Stimulated activated CD4-positive, alpha-beta T cell treated with anti-CD3 and anti-CD28 coated beads, Interleukin-1b, Interleukin-23, amount 100 ng/mL, for 48 hours (primary cell): ENCODE measurements around the gene OST4.
"Not testable (repeated sequence)": the region's sequence is repeated elsewhere in the genome, so short reads cannot be mapped to it uniquely, and the experiment has no call there.

Experiments
- DNase-seq: peaks from one replicate; pipeline ENCODE4 v3.0.0-alpha.2; 2020

The OST4 gene

GRCh38 chr2:27078267-27079194, 7.1 kb upstream of the OST4 start, which contains the start of gene EMILIN1:
Gene EMILIN1, plus strand, starts transcription at chr2:27078615. Its CDS starts 451 bp downstream, at chr2:27079066.
- no peak for DNase-seq

GRCh38 chr2:27077231-27077630, 5.8 kb upstream of the OST4 start:
- no peak for DNase-seq

GRCh38 chr2:27076323-27076722, 4.9 kb upstream of the OST4 start:
- DNase-seq: no peak

- not testable (repeated sequence) for DNase-seq
Measured at GRCh38 chr2:27075566-27075871, 4.1 kb upstream of the OST4 start.

- DNase-seq: no peak
Measured at GRCh38 chr2:27074738-27075565, 3.5 kb upstream of the OST4 start.

- DNase-seq: no peak
Measured at GRCh38 chr2:27073782-27074181, 2.3 kb upstream of the OST4 start.

GRCh38 chr2:27072920-27073319, 1.5 kb upstream of the OST4 start:
- no peak for DNase-seq

GRCh38 chr2:27071990-27072830, 756 bp upstream of the OST4 start:
- no peak for DNase-seq

GRCh38 chr2:27070653-27071276, 689 bp downstream of the OST4 start:
- no peak for DNase-seq

- DNase-seq: no peak
Measured at GRCh38 chr2:27069961-27070618, 1.4 kb downstream of the OST4 start.

GRCh38 chr2:27069436-27069835, 2.0 kb downstream of the OST4 start:
- DNase-seq: no peak

- DNase-seq: no peak
Measured at GRCh38 chr2:27067385-27067784, 4.1 kb downstream of the OST4 start.

- DNase-seq: no peak
Measured at GRCh38 chr2:27065128-27065527, 6.3 kb downstream of the OST4 start.

- no peak for DNase-seq
Measured at GRCh38 chr2:27060323-27060722, 11.1 kb downstream of the OST4 start.

- DNase-seq: no peak
Measured at GRCh38 chr2:27059141-27059820, 12.2 kb downstream of the OST4 start.

GRCh38 chr2:27058210-27058609, 13.2 kb downstream of the OST4 start:
- DNase-seq: no peak

- DNase-seq: no peak
Measured at GRCh38 chr2:27057184-27057583, 14.3 kb downstream of the OST4 start.

- no peak for DNase-seq
Measured at GRCh38 chr2:27054721-27055120, 16.7 kb downstream of the OST4 start.

- DNase-seq: no peak
Measured at GRCh38 chr2:27053776-27054175, 17.7 kb downstream of the OST4 start.

GRCh38 chr2:27053321-27053720, 18.1 kb downstream of the OST4 start:
- no peak for DNase-seq

GRCh38 chr2:27051902-27052645, 19.4 kb downstream of the OST4 start:
- DNase-seq: peak; percentile 37
